H54 (cell line): ENCODE data around the gene AMOTL2.

Source experiments
- DNase-seq: peaks from one replicate; pipeline ENCODE4 v3.0.0; 2011; ENCODE audit warnings: low spot score, mixed read lengths; ENCODE audit not compliant: insufficient read length
- FAIRE-seq: peaks from 3 replicates; lab custom pipeline; 2011; peaks lifted over from hg19 to GRCh38; lab: Jason Lieb, UNC
- POLR2A ChIP-seq: IDR thresholded peaks from 2 replicates; pipeline ENCODE4 v1.6.1; 2011; ENCODE audit warnings: low read depth, mild to moderate bottlenecking, low read length

Gene AMOTL2

GRCh38 chr3:134374791-134375581 lies 739 bp upstream of the AMOTL2 start:
- no peak for TF ChIP-seq POLR2A
- no peak for FAIRE-seq
- DNase-seq = peak; percentile 65

- FAIRE-seq = no peak
- DNase-seq = peak; percentile 70
- TF ChIP-seq POLR2A = 0 out of 2 replicates have a peak, but pooled peaks have one; percentile 6
These were observed 759 bp downstream of the AMOTL2 start for GRCh38 chr3:134373271-134374104.

GRCh38 chr3:134372396-134373270 lies 1.6 kb downstream of the AMOTL2 start:
- no peak for FAIRE-seq
- no peak for DNase-seq
- TF ChIP-seq POLR2A = no peak

- no peak for DNase-seq
- TF ChIP-seq POLR2A = no peak
- no peak for FAIRE-seq
These were observed 2.5 kb downstream of the AMOTL2 start for GRCh38 chr3:134371542-134372324.

- DNase-seq = no peak
- no peak for FAIRE-seq
- TF ChIP-seq POLR2A = no peak
These were observed 3.4 kb downstream of the AMOTL2 start for GRCh38 chr3:134370611-134371531.

- FAIRE-seq = no peak
- TF ChIP-seq POLR2A = no peak
- DNase-seq = no peak
These were observed 4.2 kb downstream of the AMOTL2 start for GRCh38 chr3:134369861-134370596.

GRCh38 chr3:134369231-134369741 lies 5.0 kb downstream of the AMOTL2 start:
- DNase-seq (no peak), FAIRE-seq (no peak)
- no peak for TF ChIP-seq POLR2A

- TF ChIP-seq POLR2A = no peak
- DNase-seq (no peak), FAIRE-seq (no peak)
These were observed 5.5 kb downstream of the AMOTL2 start for GRCh38 chr3:134368751-134369105.

- DNase-seq (no peak), FAIRE-seq (no peak)
- no peak for TF ChIP-seq POLR2A
These were observed 6.1 kb downstream of the AMOTL2 start for GRCh38 chr3:134367869-134368750.
